ENCODE results near the gene BSND. TPM values are rescaled to one million over a fixed set of nuclear protein-coding genes. Genes with fewer than 3 reads are reported as not detected.

BSND gene
- total RNA-seq, 1 experiment from 2014 or later = 0.17 TPM

- Histone ChIP-seq H2BK5ac (ENCODE audit: insufficient read length, low read length) (no peak overlapping the region), H3K4ac (ENCODE audit: low read depth, low read length) (no peak overlapping the region), H2AFZ (ENCODE audit: low read length) (no peak overlapping the region), H3K23me2 (ENCODE audit: insufficient read length, low read depth, low read length, poor library complexity, severe bottlenecking) (no peaks in the 10 kb centered on the region), H3K4me1 (ENCODE audit: insufficient read depth, low read length) (peaks cover 11% of the 10 kb centered on the region; the same call in 1 of the 2 replicates), H3K4me2 (ENCODE audit: insufficient read depth, insufficient read length, low read length) (no peak overlapping the region), H2BK120ac (ENCODE audit: low read depth, low read length, poor library complexity, severe bottlenecking) (no peak overlapping the region), H2BK15ac (ENCODE audit: low read depth, low read length) (no peak overlapping the region), H3T11ph (ENCODE audit: low read length) (no peak overlapping the region), H3K23ac (ENCODE audit: insufficient read length, low read depth, low read length) (no peak overlapping the region), H3K79me1 (ENCODE audit: insufficient read depth, low read depth, low read length, poor library complexity, severe bottlenecking) (no peaks in the 10 kb centered on the region), H4K5ac (ENCODE audit: insufficient read length, low read depth, low read length) (no peak overlapping the region), H2BK12ac (ENCODE audit: insufficient read length, low read depth, low read length) (no peak overlapping the region), H2BK20ac (ENCODE audit: low read depth, low read length, poor library complexity, severe bottlenecking) (no peak overlapping the region), H3K18ac (ENCODE audit: insufficient read length, low read depth, low read length) (no peak overlapping the region), H4K8ac (replicated peaks; ENCODE audit: insufficient read length, low read depth, low read length) (no peak overlapping the region), H3K9ac (ENCODE audit: extremely low read depth, insufficient read length, low read length) (no peak overlapping the region), H4K91ac (ENCODE audit: insufficient read length, low read depth, low read length) (no peak overlapping the region), H3K79me2 (ENCODE audit: insufficient read depth, low read length) (no peaks in the 10 kb centered on the region), H3K27ac (ENCODE audit: insufficient read length, low read depth, low read length) (no peak overlapping the region), H4K20me1 (ENCODE audit: control insufficient read depth, insufficient read depth, insufficient read length) (no peaks in the 10 kb centered on the region), H3K9me3 (ENCODE audit: control insufficient read depth, low read depth, low read length) (no peaks in the 10 kb centered on the region), H3K14ac (ENCODE audit: insufficient read depth, low read length) (no peak overlapping the region), H3K27me3 (ENCODE audit: insufficient read depth, low read length) (no peaks in the 10 kb centered on the region), H3K56ac (ENCODE audit: insufficient read length, low read depth, low read length) (no peak overlapping the region), H2AK5ac (ENCODE audit: insufficient read length, low read length) (no peak overlapping the region)
- no CpG with 5 or more reads among the region's 7 CpGs for WGBS (ENCODE audit: extremely low coverage, insufficient read length, low lambda C conversion rate)
- peaks cover 7% of the 10 kb centered on the region for H3K27me3 Mint-ChIP-seq (ENCODE audit: low read depth)
- no peaks in the 10 kb centered on the region; a peak in 1 of 5 replicates for H3K9me3 Mint-ChIP-seq
- TF ChIP-seq, protein P1, sequence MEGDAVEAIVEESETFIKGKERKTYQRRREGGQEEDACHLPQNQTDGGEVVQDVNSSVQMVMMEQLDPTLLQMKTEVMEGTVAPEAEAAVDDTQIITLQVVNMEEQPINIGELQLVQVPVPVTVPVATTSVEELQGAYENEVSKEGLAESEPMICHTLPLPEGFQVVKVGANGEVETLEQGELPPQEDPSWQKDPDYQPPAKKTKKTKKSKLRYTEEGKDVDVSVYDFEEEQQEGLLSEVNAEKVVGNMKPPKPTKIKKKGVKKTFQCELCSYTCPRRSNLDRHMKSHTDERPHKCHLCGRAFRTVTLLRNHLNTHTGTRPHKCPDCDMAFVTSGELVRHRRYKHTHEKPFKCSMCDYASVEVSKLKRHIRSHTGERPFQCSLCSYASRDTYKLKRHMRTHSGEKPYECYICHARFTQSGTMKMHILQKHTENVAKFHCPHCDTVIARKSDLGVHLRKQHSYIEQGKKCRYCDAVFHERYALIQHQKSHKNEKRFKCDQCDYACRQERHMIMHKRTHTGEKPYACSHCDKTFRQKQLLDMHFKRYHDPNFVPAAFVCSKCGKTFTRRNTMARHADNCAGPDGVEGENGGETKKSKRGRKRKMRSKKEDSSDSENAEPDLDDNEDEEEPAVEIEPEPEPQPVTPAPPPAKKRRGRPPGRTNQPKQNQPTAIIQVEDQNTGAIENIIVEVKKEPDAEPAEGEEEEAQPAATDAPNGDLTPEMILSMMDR (conservative IDR thresholded peaks at IDR 0.05) = no peak
- H3K36me3 Mint-ChIP-seq (ENCODE audit: insufficient read depth in 1 of 3, low read depth in 3 of 3) = peaks cover 0 to 2% (median 0%) of the 10 kb centered on the region in 3 experiments; a peak in 2 of 7 replicates
- H3K4me1 Mint-ChIP-seq = peaks cover 26 to 43% of the 10 kb centered on the region in 2 experiments
- 0 out of 7 replicates have a peak overlapping the region, but pooled peaks of 2 of the 3 experiments have one; percentile 10 to 29 for H3K27ac Mint-ChIP-seq
- DNase-seq = no peak
- H3K4me3 Mint-ChIP-seq = no peak overlapping the region
These were observed 33.0 kb upstream of the BSND start for GRCh38 chr1:54965624-54966340.
